Choroid plexus epithelial cell (primary cell): ENCODE data around the gene PRKAA2.

Experiments used
- DNase-seq: peaks from one replicate; pipeline ENCODE4 v3.0.0-alpha.2; 2010; ENCODE audit warnings: low read depth
- H3K4me3 ChIP-seq: 2 replicates; pipeline ENCODE4 v1.5.1; 2011; ENCODE audit warnings: low read depth, mild to moderate bottlenecking, control low read depth, low read length, moderate library complexity
- TF ChIP-seq, protein P1 (sequence below): conservative IDR thresholded peaks from 2 replicates; pipeline ENCODE4 v1.5.1; 2011; ENCODE audit warnings: low read depth, mild to moderate bottlenecking, control low read depth, inconsistent platforms, low read length, moderate library complexity

PRKAA2 gene

GRCh38 chr1:56627636-56628039 lies 17.5 kb upstream of the PRKAA2 start:
- peak; percentile 44 for DNase-seq
- H3K4me3 ChIP-seq, result no peak overlapping the region
- TF ChIP-seq, protein P1, sequence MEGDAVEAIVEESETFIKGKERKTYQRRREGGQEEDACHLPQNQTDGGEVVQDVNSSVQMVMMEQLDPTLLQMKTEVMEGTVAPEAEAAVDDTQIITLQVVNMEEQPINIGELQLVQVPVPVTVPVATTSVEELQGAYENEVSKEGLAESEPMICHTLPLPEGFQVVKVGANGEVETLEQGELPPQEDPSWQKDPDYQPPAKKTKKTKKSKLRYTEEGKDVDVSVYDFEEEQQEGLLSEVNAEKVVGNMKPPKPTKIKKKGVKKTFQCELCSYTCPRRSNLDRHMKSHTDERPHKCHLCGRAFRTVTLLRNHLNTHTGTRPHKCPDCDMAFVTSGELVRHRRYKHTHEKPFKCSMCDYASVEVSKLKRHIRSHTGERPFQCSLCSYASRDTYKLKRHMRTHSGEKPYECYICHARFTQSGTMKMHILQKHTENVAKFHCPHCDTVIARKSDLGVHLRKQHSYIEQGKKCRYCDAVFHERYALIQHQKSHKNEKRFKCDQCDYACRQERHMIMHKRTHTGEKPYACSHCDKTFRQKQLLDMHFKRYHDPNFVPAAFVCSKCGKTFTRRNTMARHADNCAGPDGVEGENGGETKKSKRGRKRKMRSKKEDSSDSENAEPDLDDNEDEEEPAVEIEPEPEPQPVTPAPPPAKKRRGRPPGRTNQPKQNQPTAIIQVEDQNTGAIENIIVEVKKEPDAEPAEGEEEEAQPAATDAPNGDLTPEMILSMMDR, result no peak

GRCh38 chr1:56630786-56631185 lies 14.3 kb upstream of the PRKAA2 start:
- no peak overlapping the region for H3K4me3 ChIP-seq

DNA sequence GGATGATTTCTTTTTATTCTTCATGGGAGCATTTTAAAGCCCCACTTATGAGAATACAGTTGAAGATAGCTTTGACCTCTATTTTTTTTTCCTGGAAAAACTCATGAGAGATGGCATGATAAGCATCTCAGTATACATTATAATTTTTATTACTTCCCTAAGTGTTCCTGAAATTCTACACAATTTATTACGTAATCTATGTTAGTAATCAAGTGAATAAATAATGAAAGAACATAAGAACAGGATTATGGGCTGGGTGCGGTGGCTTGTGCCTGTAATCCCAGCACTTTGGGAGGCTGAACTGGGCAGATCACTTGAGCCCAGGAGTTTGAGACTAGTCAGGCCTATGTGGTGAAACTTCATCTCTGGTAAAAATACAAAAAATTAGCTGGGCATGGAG lies 13.2 kb upstream of the PRKAA2 start:
- TF ChIP-seq, protein P1, result no peak
- H3K4me3 ChIP-seq, result no peak overlapping the region
- DNase-seq, result no peak

More at GRCh38 chr1:56630786-56631185, 14.3 kb upstream of the PRKAA2 start:
- TF ChIP-seq, protein P1, result no peak
- no peak for DNase-seq

DNA sequence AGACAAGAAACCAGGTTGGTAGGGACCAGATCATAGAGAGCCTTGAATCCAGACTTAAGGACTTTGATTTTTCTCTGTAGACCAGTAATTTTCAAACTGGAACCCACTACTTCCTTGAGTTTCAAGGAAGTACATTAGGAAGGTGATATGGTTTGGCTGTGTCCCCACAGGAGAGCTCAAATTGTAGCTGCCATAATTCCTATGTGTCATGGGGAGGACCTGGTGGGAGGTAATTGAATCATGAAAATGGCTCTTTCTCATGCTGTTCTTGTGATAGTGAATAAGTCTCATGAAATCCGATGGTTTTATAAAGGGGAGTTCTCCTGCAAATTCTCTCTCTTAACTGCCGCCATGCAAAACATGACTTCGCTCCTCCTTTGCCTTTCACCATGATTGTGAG lies 10.1 kb upstream of the PRKAA2 start:
- no peak for DNase-seq
- no peak overlapping the region for H3K4me3 ChIP-seq
- TF ChIP-seq, protein P1, result no peak

DNA sequence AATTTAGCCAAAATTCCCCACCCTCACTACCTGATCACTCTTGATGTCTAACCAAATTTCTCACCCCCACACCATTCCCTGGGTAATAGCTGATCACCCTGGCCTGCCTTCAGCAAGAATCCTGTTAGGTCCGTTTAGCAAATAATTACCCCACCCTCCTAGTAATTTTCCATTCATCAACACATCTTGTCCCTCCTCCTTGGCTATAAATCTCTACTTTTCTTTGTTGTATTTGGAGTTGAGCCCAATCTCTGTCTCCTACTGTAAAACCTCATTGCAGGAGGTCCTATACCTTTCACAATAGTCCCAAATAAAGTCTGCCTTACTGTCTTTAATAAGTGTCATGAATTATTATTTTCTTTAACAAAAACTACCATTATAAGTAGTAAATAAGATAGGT lies 6.9 kb upstream of the PRKAA2 start:
- TF ChIP-seq, protein P1, result no peak
- DNase-seq, result peak; percentile 56
- H3K4me3 ChIP-seq, result no peak overlapping the region

GRCh38 chr1:56639211-56639610 lies 5.9 kb upstream of the PRKAA2 start:
- no peak for DNase-seq
- TF ChIP-seq, protein P1, result no peak

DNA sequence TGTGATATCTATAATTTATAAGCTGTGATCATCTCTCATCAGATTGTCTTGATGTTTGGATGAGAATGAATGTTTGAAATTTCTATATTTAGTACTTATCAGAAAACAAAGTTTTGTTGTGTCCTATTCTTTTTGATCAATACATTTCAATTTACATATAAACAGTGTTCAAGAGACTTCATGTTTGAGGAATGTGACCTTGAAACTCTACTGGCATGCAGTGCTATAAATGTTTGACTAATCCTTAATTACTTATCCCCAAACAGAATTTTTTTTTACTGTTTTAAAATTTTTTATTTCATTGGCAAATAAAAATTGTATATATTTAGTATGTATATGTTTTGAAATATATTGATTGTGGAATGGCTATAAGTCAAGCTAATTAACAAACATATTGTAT lies 1.5 kb upstream of the PRKAA2 start:
- no peak for DNase-seq
- TF ChIP-seq, protein P1, result no peak
- H3K4me3 ChIP-seq, result no peak overlapping the region

More at GRCh38 chr1:56639211-56639610, 5.9 kb upstream of the PRKAA2 start:
- H3K4me3 ChIP-seq, result no peak overlapping the region
